GM12801 (cell line): ENCODE results near the gene TMEM14A.

Experiments used
- TF ChIP-seq, protein P1 (sequence below): IDR thresholded peaks from one replicate; pipeline ENCODE4 v1.5.1; 2011; ENCODE audit warnings: control low read depth; ENCODE audit not compliant: insufficient read length; ENCODE audit errors: extremely low read depth

Gene TMEM14A

DNA sequence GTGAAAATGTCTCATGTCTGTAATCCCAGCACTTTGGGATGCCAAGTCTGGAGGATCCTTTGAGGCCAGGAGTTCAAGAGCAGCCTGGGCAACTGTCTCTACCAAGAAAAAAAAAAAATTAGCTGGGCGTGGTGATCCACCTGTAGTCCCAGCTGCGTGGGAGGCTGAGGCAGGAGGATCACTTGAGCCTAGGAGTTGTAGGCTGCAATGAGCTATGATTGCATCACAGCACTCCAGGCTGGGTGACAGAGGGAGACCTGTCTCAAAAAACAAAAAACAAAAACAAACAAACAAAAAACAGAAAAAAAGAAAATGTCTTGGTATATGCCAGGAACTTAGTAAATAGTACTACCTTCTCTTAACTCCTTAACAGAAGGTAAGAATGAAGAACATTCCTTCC, 31.4 kb upstream of the TMEM14A start:
- TF ChIP-seq, protein P1, sequence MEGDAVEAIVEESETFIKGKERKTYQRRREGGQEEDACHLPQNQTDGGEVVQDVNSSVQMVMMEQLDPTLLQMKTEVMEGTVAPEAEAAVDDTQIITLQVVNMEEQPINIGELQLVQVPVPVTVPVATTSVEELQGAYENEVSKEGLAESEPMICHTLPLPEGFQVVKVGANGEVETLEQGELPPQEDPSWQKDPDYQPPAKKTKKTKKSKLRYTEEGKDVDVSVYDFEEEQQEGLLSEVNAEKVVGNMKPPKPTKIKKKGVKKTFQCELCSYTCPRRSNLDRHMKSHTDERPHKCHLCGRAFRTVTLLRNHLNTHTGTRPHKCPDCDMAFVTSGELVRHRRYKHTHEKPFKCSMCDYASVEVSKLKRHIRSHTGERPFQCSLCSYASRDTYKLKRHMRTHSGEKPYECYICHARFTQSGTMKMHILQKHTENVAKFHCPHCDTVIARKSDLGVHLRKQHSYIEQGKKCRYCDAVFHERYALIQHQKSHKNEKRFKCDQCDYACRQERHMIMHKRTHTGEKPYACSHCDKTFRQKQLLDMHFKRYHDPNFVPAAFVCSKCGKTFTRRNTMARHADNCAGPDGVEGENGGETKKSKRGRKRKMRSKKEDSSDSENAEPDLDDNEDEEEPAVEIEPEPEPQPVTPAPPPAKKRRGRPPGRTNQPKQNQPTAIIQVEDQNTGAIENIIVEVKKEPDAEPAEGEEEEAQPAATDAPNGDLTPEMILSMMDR: no peak

DNA sequence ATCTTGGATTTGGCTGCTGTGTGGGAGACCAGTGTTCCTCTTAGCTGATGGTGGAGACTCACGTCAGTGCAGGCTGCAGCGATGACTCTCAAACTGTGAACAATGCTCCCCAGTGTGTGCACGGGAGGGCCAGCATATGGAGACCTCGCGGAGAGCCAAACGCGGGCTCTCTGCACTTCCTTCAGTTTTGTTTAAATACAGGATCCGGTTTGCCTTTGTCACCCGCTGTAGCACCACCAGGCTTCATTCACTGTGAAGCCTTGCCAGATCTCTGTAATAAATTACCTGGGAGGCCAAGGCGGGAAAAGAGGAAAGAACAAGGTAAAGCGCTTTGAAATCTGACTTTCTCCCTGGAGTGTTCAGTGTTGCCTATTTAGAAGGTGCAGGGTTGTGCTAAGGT, 30.7 kb upstream of the TMEM14A start:
- TF ChIP-seq, protein P1: no peak

DNA sequence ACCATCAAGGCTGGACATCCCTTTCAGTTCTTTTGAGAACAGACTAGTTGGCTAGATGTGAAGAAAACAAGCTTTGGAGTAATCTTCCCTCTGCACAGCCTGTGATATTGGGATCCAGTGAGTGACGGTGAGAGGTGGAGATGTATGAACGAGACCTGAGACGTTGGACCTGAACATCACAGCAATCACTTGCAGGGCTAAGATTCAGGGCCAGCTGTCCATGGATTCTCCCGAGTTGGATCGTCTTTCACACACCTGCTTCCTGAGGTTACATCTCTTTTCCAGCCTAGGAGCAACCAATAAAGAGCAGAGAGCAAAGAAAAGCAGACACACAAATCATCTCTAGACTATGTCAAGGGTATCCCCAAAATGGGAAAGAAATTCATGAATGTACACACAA, 30.0 kb upstream of the TMEM14A start:
- TF ChIP-seq, protein P1: no peak

DNA sequence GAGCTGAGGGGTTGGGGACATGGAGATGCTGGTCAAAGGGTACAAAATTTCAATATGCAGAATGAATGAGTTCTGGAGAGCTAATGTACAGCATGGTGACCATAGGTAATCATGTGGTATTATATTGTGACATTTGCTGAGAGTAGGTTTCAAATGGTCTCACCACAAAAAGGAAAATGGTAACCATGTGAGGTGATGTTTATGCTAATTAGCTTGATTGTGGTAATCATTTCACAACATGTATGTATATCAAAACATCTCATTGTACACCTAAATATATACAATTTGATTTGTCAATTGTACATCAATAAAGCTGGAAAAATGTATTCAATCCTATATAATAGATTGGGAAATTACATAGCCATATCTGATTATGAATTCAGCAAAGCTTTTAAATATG, 29.5 kb upstream of the TMEM14A start:
- TF ChIP-seq, protein P1: no peak

DNA sequence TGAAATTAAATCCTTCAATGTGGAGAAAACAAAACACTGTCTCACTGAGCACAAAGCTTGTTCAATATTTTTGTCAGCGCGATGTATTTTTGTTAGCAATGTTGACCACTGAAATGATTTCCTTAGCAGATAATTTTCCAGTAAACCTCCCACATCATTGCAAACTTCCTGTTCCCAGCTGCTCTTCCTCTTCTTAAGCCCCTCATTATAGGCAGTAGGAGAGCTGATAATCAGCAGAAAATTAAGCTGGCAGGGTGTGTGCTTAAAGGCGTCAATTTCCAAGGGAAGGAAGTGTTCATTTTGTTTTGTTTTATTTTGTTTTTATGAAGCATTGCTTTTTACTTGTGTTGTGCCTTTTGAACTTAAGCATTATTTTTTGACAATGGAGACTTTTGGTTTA, 29.1 kb upstream of the TMEM14A start:
- TF ChIP-seq, protein P1: no peak

DNA sequence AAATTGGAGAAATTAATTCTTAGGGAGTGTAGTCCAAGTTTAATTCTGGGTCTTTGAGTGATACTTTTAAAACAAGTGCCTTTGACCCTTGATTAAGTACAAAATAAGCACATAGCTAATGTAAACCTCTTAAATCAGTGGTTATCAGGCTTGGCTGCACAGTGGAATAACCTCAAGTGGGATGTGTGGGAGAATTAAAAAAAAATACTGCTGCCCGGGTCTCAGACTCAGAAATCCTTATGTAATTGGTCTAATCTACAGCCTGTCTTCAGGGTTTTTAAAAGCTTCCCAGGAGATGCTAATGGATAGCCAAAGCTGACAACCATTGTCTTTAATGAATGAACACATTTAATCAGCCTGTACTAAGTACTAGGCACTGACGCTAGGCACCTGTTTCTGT, 28.5 kb upstream of the TMEM14A start:
- TF ChIP-seq, protein P1: no peak

DNA sequence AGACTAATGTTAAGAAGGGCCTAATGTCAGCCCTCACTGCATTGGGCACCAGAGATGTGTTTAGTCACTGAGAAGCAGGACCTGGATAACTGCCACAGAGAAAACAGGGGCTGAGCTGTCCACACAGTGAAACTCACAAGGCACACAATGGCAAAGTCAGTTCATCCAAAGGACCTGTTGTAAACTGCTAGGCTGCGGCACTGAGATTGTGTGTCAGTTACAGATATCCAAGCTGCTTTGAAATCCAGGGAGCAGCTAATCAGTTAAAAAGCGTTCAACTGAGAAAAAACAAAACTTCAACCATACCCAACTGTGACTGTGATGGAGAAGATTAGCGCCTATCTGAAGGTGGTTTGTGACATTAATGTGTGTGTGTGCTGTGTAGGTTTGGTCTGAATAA, 27.8 kb upstream of the TMEM14A start:
- TF ChIP-seq, protein P1: no peak

DNA sequence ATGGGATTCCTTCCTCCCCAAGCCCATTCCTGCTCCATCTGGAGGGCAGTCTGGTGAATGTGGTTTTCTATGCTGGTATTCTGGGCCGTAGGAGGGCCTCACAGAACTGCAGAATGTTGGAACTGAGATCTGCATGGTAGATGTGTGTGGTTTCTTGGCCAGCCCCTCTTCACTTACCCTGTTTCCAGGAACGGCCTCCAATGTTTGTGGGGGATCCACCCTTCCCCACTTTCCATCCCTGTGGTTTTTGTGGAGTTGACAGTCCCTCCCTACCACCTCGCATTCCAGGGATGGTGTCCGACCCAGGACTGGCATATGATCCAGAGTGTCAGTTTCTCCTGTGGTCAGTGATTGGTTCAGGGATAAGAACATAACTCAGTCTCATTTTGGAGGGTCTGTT, 26.7 kb upstream of the TMEM14A start:
- TF ChIP-seq, protein P1: no peak
